GM21515 (cell line): Measurements from ENCODE around the gene HIPK4.
"Not testable (repeated sequence)": the region's sequence is repeated elsewhere in the genome, so short reads cannot be mapped to it uniquely, and the experiment has no call there.

ENCODE experiments used
- ATAC-seq: cut with Tn5 transposase; IDR thresholded peaks from one replicate; pipeline ENCODE4 v1.9.1; 2021; ENCODE audit not compliant: unreplicated experiment

The HIPK4 gene

GRCh38 chr19:40341601-40342482 lies 48.1 kb downstream of the HIPK4 start:
- ATAC-seq, result no peak

GRCh38 chr19:40339018-40339728 lies 50.8 kb downstream of the HIPK4 start:
- ATAC-seq, result no peak

GRCh38 chr19:40337594-40337993 lies 52.4 kb downstream of the HIPK4 start:
- no peak for ATAC-seq

- no peak for ATAC-seq
Measured at GRCh38 chr19:40337107-40337506, 52.9 kb downstream of the HIPK4 start.

GRCh38 chr19:40336601-40336900 lies 53.4 kb downstream of the HIPK4 start:
- no peak for ATAC-seq

- no peak for ATAC-seq
Measured at GRCh38 chr19:40335855-40336600, 54.0 kb downstream of the HIPK4 start.

GRCh38 chr19:40335101-40335500 lies 54.9 kb downstream of the HIPK4 start:
- ATAC-seq, result no peak

GRCh38 chr19:40333083-40333482 lies 56.9 kb downstream of the HIPK4 start:
- ATAC-seq, result not testable (repeated sequence)

- no peak for ATAC-seq
Measured at GRCh38 chr19:40332669-40333068, 57.3 kb downstream of the HIPK4 start.

GRCh38 chr19:40331052-40331451 lies 58.9 kb downstream of the HIPK4 start:
- no peak for ATAC-seq
